DMS153 treated with DMSO at 0.1 percent for 48 hours (cell line): ENCODE measurements around the gene DNMT3A.

Experiments
- DNase-seq: peaks from one replicate; lab custom pipeline; 2025; ENCODE audit not compliant: unreplicated experiment; lab: John Stamatoyannopoulos, UW

DNMT3A gene

GRCh38 chr2:25307949-25308557, 33.7 kb downstream of the DNMT3A start:
- DNase-seq: no peak

DNA sequence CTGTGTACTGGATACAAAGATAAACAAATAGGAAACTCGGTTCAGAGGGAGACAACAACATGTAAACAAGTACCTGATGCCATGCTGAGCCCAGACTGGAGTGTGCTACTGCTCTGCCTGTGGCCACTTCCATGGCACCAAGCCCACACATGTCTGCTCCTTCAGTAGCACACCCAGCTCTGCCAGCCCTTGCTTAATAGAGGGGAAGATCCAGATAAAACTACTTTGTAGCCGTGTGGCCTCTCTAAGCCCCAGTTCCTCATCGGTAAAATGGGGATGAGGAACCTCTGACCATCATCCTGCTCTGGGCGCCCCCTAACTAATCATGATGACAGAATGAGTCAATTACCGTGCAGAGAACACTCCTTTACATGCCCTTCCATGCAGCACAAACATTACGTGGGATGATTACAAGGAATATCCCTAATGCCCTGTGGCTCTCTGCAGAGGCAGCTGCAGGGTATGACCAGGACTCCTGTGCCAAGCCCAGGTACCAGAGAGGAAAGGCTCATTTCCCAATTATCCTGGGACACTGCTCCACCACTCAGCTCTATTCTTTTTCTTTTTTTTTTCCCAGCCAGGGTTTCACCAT, 34.9 kb downstream of the DNMT3A start:
- no peak for DNase-seq

DNA sequence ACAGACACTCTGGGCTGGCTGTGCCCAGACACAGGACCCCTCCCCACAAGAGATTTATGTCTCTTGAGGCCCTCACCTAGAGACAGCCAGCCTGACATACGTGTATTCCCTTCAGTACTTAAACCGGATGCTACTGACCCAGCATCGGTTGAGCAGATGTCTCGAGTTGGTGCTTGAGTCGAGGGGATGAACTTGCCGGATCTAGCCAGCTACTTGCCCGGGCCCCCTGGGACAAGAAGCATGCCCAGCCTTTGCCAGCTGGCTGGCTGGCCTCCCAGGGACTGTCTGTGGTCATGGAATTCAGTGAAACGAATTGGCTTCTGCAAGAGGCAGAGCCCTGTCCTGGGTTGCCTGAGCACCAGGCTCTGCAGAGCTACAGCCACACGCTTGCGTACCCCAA, 36.0 kb downstream of the DNMT3A start:
- no peak for DNase-seq

DNA sequence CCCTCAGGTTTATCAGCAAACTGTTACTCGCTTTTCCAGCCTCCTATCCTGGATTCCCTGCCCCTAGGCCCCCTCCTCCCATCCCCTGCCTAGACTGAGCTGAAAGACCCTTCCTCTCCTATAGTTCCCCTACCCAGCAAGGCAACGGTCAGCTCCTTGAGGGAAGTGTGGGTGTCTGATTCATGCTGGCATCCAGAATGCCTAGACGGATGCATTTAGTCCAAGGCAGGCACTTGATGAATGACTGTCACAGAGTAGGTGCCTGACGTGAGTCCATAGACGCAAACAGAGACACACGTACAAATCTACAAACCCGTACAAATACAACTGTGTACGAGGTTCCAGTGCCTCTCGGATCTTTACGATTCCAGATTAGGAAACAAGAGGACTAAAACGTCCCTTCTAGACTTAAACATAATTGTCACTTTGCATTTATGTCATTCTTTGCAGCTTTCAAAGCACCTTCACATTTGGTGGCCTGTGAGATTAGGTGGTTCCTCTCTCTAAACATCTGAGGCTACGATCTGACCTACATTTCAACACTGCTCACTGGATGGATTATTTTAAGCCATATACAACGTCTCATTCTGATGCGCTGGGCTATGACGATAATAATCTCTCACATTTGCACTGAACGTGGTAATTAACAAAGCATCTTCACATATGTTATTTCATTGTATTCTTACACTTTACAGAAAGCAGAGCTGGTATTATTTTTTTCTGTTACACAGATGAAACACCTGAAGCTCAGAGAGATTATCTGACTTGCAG, 36.7 kb downstream of the DNMT3A start:
- DNase-seq: no peak

- DNase-seq: no peak
Observed at GRCh38 chr2:25304321-25304720, 37.4 kb downstream of the DNMT3A start.

DNA sequence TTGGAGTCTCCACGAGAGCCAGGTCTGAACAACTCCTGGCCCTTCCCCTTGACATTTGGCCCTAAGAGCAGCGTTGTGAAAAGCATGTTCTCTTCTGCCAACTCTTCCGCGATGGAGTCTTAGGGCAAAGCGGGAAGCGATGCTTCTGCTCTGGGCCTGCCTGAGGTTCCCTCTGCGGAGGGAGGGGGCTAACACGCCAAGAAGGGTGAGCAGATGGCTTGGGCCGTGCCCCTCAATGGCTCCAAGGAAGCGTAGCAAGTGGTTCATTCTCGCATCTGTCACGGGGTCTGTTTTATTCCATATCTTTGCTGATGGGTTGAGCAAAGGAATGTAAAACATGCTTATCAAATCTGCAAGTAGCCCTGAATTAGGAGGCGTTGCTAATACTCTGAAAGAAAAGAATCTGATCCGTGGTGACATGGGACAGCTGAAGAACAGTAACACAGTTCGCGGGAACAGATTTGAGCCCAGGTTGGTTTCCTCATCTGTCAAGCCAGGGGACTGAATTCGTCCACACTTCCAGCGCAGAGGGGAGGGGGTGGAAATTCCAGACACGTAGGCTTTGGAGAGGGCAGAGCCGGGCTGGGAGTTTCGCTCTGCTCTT, 38.0 kb downstream of the DNMT3A start:
- DNase-seq: no peak

DNA sequence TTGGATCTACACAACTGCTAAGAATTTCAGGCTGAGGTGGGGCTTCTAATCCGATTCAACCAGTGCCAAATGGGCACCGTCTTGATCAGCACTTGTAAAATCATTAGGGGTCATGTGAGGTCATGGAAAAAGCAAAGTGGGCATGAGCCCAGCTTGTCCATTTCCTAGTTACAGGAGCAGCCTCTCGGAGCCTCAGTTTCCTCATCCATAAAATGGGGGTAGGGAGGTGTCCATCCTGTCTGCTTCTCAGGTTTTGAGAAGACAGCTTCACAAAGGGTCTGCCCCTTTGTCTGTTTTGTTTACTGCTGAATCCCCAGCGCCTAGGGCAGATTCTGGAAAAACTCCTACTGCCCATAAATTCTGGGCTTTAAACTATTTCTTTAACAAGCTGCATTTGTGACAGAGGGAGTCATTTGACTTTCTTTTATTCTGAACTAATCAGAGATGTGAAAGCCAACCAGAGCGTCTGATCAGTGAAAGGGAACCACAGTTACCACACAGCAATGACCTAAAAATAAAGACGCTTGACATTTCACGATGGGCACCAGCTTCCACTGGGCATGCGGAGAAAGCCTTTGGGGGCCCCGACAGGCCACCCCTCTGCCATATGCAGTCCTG, 38.9 kb downstream of the DNMT3A start:
- no peak for DNase-seq

GRCh38 chr2:25301453-25302352, 40.0 kb downstream of the DNMT3A start:
- DNase-seq: no peak

- no peak for DNase-seq
Observed at GRCh38 chr2:25300001-25300400, 41.7 kb downstream of the DNMT3A start.

DNA sequence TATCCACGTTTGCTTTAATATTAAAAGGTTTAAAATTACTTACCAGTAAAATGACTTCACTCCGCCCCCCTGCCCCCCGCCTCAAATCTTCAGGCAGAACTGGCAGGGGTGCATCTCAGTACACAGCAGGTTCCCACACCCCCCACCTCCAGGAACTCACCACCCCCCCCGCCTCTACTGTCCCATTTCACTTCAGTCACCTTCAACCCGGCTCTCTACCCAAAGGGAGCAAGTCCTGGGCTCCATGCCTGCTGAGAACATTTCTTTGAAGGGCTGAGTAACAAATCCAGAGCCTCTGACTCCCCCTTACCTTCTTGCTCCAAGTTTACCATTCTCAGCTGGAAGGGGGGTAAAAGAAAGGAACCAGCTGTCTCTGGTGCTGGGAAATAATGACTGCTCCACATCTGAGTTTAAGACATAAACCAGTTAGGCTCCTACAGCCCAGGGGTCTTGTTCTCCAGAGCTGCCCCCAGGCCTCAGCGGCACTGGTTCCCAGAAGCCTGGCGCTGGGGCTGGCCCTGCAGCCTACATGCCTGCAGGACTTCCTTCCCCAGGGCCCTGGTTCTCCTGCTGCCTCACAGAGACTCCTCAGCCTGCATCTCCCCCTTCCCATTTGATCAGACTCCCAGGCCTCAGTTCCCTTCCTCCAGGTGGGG, 42.8 kb downstream of the DNMT3A start:
- DNase-seq: no peak

DNA sequence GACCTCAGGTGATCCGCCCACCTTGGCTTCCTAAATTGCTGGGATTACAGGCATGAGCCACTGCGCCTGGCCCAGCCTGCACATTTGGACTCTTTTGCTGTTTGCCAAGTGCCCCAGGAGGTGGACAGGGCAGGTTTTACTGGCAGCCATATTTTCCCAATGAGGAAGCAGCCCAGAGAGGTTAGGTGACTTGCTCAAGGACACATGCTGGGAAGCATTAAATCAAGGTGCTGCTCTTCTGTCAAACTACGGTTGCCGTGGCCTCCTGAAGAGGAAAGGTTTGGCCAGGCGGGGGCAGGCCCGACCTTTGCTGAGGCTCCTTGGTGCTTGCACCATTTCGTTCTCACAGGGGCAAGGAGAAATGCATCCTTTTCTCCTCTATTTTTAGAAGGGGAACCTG, 44.0 kb downstream of the DNMT3A start:
- no peak for DNase-seq

- DNase-seq: no peak
Observed at GRCh38 chr2:25295621-25296020, 46.1 kb downstream of the DNMT3A start.

DNA sequence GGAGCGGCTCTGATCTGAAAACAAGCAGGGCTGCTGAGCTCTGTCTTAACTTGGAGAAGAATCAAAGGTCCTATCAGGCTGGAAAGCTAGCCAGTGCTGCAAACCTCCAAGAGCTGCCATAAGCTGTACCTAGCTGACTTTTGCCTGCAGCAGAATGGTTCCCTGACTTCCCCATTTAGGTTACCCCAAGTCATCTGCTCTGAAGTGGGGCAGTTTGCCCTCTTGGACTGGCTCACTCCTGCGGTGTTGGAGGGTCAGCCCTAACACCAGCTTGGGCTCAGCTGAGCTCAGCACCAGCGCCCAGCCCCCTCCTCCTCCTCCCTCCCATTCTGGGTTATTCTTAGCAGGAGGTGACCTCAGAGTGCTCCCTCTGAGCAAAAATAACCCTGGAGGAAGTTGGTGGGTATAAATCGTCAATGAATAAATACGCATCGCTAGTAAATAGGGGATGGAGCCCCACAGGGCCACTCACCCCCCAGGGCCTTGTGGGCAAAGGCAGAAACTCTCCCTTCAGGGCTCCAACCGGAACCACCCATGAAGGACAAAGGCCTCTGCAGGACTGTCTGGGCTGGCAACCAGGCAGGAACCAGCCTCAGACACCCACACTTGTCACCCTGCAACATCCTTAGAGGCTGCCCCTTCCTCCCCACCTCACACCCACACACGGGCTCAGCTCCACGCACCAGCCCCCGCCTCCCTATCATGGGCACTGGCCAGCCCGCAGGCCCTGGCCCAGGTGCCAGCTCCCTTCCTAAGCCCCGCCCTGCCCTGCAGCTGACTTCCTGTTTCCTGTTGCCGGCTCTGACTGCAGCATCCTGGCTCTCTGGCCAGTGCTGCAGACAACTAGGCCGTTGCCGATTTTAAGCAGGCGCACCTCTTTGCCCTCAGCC, 46.9 kb downstream of the DNMT3A start:
- peak; percentile 82 for DNase-seq

- no peak for DNase-seq
Observed at GRCh38 chr2:25293958-25294562, 47.7 kb downstream of the DNMT3A start.

GRCh38 chr2:25293145-25293544, 48.6 kb downstream of the DNMT3A start:
- DNase-seq: no peak

DNA sequence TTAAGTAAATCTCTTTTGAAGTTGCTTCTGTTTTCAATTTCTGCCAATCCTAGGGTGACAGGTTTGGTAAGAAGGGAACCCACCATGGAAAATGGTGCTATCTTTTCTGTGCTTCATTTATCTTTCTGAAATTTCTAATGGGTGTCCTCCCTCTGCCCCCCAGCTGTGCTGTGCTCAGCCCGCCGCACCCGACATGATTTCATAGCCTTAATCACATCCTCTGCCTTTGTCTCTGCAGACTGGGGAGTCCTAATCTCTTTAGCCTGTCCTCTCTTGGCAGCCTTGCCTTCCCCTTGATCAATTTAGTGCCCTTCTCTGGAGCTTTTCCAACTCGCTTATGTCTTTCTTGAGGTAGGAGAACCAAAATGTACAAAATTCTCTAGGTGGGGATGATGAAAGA, 49.3 kb downstream of the DNMT3A start:
- DNase-seq: no peak

GRCh38 chr2:25290811-25291495, 50.8 kb downstream of the DNMT3A start:
- DNase-seq: no peak
